ENCODE results near the gene EFCAB12. TPM values are rescaled to one million over a fixed set of nuclear protein-coding genes. Genes with fewer than 3 reads are reported as not detected.
"Not testable (repeated sequence)": the region's sequence is repeated elsewhere in the genome, so short reads cannot be mapped to it uniquely, and the experiment has no call there.

The EFCAB12 gene
- total RNA-seq, 1 donor from 2014 or later: 0.10 TPM

DNA sequence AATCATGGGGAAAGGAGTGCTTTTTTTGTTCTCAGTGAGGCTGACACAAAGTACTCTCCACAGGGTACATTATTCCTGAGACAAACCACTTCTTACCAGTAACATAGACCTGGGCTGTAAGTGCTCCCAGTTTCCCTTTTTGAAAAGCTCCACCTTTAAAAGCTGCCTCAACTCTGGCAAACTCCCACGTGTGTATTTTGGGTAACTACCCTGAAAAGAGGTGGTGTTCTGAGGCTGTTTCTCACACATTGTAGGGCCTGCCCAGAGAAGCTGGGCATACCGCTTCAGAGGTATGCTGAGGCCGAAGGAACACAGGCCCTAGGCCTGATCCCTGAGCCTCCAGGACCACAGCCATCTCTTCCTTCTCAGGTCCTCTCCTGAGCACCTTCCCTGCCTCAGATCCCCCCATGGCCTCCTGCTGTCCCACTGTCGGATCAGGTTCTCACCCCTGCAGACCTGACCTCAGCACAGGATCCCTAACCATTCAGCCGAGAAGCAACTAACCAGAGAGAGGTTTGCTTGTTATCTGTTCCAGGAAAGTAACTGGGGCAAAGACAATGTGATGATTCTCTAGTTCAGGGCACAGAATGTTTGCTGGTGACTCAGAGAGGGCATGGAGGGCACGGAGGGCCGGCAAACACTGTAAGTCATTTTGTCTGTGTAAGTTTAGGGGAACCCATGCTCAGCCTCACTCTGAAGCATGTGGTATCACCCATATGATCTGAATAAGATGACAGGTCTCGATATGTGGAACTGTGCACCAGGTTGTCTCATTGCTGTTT, 36.1 kb downstream of the EFCAB12 start:
- not testable (repeated sequence) for DNase-seq

DNA sequence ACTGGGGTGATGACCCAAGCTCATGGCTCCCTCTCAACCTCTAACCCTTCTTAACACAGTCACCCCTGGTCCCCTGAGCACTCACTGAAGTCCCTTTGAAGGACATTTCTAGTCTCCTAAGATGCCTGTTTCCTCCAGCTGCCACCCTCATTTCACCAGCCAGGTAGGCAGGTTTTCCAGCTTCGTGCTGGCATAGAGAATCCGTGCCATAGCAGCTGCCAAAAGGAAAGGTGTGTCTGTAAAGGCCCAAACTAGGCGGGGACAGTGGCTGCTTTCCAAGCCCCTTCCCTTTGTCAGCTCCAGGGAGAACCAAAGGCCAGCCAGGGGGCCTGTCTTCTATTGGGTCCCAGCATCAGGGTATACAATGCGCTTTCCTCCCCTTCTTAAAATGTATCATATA, 36.9 kb downstream of the EFCAB12 start:
- not testable (repeated sequence) for DNase-seq

DNA sequence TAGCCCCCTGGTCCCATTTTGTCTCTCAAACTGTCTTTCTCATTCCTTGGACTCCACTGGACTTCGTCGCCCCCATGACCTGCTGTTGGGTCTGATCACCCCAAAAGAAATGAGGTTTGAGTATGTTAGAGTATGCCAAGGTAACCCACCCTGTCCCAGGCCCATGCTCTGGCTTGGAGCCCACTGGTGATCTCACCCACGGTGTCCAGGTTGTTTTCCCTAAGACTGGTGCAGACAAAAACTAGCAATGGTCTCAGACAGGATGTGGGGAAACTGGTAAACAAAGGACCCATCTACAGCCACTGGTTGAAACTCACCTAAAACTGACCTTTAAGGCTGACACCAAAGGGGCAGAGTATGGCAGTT, 38.9 kb downstream of the EFCAB12 start:
- DNase-seq: no peak

DNA sequence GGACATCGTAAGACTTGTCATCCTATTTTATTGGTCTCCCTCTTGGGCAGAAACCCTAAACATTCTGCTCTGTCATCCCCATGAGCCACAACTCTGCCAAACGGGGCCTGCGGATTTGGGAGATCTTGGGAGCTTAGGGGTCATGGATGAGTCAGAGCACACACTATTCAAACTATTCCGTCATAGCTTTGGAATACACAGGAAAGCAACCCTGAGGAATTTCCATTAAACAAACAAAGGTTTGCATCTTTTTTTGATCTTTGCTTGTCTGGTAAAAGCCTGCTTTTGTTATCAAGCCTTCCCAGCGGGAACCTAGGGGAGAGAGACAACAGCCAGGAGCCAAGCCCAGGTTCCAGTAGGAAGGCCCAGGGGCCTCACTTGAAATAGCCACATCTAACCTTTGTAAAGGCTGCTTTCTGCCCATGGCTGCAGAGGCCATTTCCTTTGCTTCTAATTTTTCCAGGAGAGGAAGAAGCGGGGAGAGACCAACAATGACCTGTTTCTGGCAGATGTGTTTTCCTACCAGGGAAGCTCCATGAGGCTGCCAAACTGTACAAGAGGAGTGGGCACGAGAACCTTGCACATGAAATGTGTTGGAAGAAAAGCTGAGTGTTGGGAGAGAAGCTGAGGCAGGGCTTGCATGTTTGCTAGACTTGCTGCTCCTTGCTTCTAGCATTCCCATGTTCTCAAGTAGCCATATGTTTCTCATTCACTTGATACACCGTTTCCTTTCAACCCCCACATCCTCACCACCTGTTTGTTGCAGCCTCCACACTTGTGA, 39.5 kb downstream of the EFCAB12 start:
- not testable (repeated sequence) for DNase-seq

DNA sequence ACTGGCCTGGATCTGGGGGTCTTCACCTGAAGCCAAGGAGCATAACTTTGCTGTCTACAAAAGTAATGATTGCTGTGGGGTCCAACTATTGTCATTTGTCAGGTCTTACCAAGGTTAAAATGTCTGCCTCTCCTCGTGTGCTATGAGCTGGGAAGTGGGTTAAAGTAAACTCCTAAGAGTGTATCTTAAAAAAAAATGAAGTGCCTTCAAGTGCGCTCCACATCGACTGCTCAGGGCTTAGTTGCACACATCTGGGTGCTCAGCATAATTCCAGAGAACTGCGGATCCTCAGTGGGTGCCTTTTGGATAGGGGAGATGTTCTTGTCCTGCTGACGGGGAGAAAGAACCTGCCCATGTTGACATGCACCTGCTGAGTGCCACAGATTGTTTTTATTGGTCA, 40.9 kb downstream of the EFCAB12 start:
- DNase-seq: no peak

DNA sequence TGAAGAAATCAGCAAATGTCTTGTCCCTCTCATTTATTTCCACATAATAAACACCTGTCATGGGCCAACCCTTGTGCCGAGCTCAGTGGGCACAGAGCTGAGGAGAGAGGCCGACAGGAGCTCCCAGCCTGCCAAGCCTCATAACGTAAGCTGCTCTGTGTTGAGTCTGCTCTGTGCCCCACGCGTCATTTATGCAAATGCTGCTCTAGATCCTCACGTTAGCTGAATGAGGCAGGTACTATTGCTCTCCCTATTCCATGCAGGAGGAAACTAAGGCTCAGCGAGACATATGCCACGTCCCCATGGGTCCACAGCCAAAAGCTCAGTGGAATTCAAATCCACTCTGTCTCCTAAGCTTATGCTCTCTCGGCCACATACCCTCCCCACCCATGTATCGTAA, 41.5 kb downstream of the EFCAB12 start:
- no peak for DNase-seq

DNA sequence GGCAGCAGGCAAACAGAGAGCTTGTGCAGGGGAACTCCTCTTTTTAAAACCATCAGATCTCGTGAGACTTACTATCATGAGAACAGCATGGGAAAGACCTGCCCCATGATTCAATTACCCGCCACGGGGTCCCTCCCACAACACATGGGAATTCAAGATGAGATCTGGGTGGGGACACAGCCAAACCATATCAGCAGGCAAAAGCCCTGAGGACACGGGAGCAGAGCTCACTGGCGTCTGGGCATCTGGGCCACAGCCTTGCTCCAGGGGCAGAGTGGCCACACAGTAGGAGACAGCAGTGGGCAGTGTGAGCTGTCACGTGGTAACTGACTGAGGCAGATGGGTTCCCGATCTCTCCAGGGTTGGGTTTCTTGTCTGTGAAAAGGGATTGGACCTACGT, 42.9 kb downstream of the EFCAB12 start:
- DNase-seq: not testable (repeated sequence)

DNA sequence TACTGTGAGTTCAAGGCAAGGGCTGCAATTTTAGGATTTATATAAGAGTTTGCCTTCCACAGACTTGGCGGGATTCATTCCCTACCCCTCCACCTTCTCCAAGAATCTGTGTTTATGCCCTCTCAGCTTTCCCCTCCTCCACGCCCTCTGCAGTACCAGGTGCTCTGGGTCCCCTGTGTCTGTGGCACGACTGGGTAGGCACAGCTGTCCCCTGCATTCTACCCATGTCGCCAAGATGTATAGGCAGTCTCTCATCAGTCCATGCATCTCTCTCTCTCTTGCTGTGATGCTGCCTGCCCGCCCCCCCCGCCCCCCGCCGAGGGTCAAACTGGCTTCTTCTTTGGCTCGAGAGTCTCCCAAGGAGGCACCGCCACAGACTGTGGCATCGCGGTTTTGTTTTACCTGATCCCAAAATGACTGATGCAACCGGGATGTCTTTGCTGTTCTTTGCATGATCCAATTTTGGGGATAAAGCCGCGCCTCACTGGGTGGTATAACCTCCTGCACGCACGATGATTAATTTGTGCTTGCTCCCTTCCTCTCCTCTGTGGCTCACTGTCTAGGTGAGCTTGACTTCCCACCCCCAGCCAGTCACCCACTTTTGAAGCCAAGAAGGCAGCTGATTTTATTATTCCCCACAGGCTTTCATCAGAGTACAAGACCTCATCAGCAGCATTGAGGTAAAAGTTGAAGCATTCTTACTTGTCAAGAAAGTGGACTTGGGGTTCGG, 43.7 kb downstream of the EFCAB12 start:
- no peak for DNase-seq

DNA sequence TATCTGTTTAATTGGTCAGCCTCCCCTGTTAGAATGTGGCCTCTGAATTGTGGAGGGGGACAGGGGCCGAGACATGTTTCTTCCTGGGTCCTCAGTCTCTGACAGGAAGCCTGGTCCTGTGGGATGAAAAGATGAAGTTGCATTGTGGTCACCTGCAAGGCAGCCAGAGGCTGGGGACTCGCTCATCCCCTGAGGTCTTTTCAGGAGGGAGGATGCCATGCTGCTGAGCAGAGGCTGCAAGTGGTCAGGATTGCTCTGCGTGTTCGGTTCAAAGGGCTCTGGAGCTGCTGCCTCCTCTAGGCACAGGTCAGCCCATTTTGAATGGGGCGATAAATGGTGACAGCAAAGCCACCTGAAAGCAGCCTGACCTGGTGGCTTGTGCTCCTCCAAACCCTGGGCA, 44.3 kb downstream of the EFCAB12 start:
- not testable (repeated sequence) for DNase-seq

DNA sequence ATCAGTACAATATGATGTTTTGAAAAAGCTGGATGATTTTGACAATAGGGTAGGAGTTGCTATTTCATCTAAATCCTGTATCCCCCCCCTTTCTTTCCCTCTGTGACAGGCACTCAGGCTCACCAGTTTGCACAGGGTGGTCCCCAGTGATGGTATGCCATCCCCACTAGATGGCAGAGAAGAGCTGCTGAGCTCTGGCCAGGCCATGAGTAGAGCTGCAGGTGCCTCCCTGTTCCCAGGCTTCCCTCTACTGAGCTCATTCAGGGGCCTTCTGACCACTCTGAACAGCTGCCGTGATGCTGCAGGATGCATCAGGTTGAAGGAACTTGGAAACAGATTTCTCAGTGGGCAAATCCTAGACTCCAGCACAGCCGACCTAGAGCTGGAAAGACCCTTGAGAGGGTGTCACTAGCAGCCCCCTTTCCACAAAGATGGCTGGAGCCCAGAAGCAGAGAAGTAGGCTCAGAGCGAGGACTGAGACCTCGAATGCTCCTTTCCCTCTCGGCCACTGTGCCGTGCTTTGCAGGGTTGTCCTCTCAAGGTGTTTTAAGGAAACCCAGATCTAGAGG, 45.1 kb downstream of the EFCAB12 start:
- no peak for DNase-seq

DNA sequence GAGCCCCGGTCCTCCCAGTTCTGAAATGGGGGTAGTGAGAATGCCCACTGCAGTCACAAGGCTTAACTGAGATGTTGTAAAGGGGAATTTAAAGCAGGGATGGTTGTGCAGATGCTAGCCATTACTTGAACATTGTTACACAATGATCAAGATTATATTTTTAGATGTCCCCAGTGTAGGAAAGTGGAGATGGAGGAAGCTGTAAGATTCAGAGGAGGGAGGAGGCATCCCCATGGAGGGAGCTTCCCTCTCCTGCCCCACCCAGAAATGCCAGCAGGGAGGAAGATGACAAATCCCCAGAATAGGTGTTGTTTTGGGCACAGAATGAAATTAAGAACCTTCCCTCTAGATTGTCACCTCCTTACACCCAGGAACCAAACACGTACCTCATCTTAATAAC, 46.1 kb downstream of the EFCAB12 start:
- no peak for DNase-seq

DNA sequence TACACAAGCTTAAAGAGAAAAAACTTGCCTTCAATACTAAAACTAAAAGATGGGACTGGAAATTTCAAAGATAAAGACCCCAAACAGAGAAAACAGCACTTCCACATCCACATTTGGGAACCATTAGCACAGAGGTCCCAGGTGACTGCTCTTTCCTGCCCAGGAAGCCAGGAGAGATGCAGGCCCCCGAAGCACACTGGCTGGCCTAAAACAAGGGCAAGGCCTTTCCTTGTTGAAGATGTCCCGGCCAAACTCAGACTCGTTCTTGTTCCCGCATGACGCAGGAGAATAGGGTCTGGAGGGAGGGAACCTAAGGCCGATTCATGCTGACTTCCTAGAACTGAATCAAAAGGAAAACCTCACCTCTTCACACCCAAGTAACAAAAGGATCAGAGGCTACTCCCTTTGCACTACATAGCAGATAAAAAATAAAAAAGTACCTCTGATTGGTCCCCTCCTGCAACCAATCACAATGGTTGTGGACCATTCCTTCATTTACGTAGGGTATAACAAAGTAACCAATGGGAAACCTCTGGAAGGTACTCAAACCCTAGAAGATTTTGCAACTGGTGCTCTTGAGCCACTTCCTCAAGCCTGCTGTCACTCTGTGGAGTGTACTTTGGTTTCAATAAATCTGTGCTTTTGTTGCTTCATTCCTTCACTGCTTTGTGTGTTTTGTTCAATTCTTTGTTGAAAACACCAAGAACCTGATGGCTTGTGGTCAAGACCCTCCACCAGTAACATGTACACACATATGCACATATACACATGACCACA, 48.7 kb downstream of the EFCAB12 start:
- no peak for DNase-seq

DNA sequence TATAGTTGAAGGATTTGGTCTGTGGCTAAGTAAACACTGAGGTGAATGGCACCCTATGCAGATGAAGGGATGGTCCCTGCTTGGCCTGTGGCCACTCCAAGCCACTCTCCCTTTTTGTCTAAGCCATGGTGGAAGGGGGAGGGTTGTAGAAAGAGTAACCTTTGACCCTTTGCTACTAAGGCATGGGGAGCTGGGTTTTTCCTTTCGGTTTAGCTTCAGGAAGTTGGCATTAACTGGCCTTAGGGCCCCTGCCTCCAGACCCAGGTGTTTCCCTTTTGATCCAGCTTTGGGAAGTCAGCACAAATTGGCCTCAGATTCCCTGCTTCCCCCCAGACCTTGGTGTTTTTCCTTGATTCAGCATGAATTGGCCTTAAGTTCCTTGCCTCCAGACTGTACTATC, 49.5 kb downstream of the EFCAB12 start:
- no peak for DNase-seq

DNA sequence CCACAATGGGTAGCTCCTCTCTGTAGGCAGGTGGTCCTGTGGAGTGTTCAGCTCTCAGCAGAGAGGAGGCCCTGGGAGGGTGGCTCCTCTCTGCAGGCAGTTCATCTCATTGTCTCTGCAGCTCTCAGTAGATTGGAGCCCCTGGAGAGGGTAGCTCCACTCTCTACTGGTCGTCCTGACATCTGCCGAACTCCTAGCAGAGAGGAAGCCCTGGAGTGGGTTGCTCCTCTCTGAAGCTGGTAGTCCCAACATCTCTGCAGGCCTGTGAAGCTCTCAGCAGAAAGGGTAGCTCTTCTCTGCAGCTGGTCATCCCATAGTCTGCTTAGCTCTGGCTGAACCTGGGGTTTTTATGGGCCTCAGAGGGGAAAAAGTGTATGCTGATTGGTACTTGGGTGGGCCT, 50.8 kb downstream of the EFCAB12 start:
- DNase-seq: no peak

DNA sequence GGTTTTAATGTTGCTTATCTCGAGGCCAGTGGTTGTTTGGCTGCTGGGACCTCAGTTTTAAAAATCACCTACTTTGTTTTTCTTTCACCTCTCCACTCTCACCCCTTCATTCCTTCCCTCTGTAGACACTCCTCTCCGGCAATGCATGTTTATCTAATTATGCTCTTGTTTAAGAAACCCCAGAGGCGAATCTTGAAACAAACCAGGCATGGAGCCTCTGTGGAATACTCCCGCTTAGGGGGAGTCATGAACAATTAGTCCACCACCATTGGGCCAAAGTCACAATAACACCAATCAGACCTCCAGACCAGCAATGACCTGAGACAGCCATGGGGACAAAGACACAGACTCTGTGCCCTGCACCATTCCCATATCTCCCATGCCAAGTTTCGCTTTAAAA, 53.3 kb downstream of the EFCAB12 start:
- no peak for DNase-seq

DNA sequence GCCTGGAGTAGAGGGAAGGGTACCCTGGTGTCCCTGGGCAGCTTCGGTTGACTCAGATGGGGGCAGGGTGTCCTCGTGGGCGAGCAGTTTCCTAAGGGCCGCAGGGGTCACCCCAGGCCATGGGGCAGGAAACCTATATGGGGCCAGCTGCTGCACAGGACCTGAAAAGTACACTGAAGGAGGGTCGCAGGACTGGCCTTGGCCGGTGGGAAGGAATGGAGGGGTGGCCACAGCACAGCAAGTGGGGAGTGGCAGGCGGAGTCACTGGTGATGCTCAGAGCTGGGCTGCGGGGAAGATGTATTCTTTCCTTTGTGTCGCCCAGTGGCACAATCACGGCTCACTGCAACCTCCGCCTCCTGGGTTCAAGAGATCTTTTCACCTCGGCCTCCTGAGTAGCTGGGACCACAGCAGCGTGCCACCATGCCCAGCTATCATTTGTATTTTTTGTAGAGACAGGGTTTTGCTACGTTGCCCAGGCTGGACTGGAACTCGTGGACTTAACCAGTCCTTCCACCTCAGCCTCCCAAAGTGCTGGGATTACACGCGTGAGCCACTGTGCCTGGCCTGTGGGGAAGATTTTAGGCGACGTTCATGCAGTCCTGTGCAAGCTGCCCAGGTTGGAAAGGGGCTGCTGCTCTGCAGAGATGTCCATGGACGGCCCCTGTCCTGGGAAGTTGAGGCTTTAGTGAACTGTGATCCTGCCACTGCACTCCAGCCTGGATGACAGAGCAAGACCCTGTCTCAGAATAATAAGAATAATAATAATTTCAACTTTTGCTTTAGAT, 57.2 kb downstream of the EFCAB12 start:
- no peak for DNase-seq

DNA sequence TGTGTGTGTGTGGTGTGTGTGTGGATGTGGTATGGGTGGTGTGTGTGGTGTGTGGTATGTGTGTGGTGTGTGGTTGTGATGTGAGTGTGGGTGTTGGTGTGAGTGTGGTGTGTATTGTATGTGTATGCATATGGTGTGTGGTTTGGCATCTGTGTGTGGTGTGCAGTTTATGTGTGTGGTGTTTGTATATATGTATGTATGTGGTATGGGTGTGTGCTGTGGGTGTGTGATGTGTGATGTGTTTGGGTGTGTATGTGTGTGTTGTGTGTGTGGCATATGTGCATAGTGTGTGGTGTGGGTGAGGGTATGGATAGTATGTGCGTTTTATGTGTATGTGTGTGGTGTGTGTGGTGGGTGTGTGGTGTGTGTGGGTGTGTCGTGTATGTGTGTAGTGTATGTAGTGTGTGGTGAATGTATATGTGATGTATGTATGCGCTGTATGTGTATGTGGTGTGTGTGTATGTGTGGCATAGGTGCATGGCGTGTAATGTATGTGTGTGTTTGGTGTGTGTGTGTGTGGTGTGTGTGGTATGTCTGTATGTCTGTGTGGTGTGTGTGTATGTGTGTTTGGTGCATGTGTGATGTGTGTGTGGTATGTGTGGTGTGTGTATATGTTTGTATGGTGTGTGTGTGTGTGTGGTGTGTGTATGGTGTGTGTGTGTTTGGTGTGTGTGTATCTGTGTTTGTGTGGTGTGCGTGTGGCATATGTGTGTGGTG, 58.0 kb downstream of the EFCAB12 start:
- no peak for DNase-seq

DNA sequence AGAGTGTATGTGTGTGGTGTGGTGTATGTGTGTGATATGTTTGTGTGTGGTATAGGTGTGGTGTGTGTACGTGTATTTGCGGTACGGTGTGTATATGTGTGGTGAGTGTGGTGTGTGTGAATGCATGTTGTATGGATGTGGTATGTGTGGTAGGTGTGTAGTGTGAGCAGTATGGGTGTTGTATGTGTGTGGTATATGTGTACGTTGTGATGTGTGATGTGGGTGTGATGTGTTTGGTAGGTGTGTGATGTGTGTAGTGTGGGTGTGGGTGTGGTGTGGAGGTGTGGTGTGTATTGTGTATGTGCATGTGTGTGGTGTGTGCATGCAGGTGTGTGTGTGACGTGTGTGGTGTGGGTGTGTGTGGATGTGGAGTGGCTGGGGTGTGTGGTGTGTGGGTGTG, 58.7 kb downstream of the EFCAB12 start:
- no peak for DNase-seq

DNA sequence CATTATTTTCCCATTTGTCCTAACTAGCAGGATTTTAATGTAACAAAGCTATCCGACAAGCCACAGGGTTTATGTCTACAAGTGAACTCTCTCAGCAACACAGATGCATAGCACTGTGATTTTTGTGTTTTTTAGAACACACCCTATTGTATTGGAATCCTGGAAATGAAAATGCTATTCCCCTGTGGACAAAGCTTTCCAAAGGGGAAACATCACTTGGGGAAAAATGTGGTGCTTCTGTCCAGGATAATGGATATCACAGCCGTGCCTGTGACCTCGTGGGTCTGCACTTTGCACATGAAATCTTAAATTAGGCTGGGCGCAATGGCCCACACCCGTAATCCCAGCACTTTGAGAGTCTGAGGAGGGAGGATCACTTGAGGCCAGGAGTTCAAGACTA, 60.6 kb downstream of the EFCAB12 start:
- DNase-seq: no peak

DNA sequence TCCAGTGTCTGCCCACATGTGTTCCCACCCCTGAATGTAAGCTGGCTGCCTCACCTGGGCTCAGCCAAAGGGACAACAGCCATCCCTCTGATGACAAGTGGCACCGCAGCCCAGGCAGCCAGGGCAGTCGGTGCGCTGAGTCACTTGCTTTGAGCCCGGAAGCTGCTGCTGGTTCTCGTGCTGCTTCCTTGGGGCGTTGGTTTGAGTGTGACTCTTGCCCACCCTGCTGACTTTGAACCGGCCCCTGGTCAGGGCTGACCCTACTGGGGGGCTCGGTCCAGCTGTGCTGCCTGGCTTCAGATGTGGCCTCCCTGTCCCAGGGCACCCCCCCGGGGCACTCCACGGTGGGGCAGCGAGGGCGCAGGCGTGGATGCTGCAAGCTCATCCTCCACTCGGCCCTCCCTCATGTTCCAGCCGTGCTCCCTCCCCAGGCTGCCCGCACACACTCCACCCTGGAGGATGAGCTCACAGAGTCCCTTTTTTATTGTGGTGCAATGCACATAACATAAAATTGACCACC, 62.1 kb downstream of the EFCAB12 start:
- no peak for DNase-seq
